BLaER1 treated with 17β-estradiol and CSF1 and Interleukin-3, amounts not matched to agents 10 nM and 100 nM (cell line): ENCODE measurements around the gene PRTN3.

Source experiments
- H3K27ac ChIP-seq, 11 experiments: shearing (Covaris generic); formaldehyde crosslinking; 2 replicates each; pipeline ENCODE4 v1.8.1; 2022
- H3K27me3 ChIP-seq, 11 experiments: shearing (Covaris generic); formaldehyde crosslinking; 2 replicates each; pipeline ENCODE4 v1.8.1; 2022
- H3K36me3 ChIP-seq, 11 experiments: shearing (Covaris generic); formaldehyde crosslinking; 2 replicates each; pipeline ENCODE4 v1.8.1; 2022
- H3K4me1 ChIP-seq, 10 experiments: shearing (Covaris generic); formaldehyde crosslinking; 2 replicates each; pipeline ENCODE4 v1.8.1; 2022
- H3K4me2 ChIP-seq, 11 experiments: shearing (Covaris generic); formaldehyde crosslinking; 2 replicates each; pipeline ENCODE4 v1.8.1; 2022
- H3K4me3 ChIP-seq, 10 experiments: shearing (Covaris generic); formaldehyde crosslinking; 2 replicates each; pipeline ENCODE4 v1.8.1; 2022
- H3K9ac ChIP-seq, 11 experiments: shearing (Covaris generic); formaldehyde crosslinking; 2 replicates each; pipeline ENCODE4 v1.8.1; 2022
- H3K9me3 ChIP-seq, 11 experiments: shearing (Covaris generic); formaldehyde crosslinking; replicated peaks in 1 of 11; 2 replicates each; pipeline ENCODE4 v1.8.1; 2022
- H4K20me1 ChIP-seq, 11 experiments: shearing (Covaris generic); formaldehyde crosslinking; 2 replicates each; pipeline ENCODE4 v1.8.1; 2022
- Cebpa-rat ChIP-seq, 11 experiments: shearing (Covaris generic); IDR thresholded peaks; 2 replicates each; pipeline ENCODE4 v1.8.1; 2022

PRTN3 gene

DNA sequence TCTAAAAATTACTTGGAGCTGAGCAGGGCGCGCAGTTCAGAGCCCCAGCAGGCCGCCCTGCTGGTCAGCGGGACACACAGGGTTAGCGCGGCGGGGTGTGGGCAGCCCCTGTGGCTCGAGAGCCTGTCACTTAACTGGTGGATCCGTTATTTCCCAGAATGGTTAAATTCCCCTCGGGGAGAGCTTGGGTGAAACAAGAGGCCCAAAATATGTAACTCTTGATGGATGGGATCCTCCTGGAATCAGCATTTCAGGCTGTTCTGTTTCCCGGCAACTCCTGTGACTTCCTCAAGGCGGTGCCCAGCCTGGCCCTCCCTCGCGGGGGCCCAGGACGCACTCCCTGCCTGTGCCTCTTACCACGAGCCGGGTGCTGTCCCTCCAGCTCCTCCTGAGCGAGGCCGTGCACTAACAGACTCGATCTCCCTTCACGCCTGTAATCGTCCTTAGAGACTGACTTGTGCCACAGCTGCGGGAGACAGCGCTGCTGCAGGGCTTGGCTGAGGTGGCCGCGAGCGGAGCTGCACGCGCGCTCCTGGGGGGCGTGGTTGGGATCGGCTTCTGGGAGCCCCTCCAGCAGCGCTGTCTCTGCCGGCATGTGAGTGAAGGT lies 33.9 kb upstream of the PRTN3 start:
- 0 out of 22 replicates have a peak, but pooled peaks cover 0 to 5% (median 0%) of the 10 kb centered on the region in 11 experiments for H3K9me3 ChIP-seq
- no peak for TF ChIP-seq Cebpa-rat (IDR thresholded peaks at IDR 0.05)
- H4K20me1 ChIP-seq: peaks cover 99 to 100% (median 100%) of the 10 kb centered on the region in 11 experiments
- no peak overlapping the region; a peak in 1 of 22 replicates for H3K9ac ChIP-seq
- H3K4me3 ChIP-seq: no peak overlapping the region
- H3K4me1 ChIP-seq: peaks cover 0 to 5% (median 2%) of the 10 kb centered on the region in 10 experiments; a peak in 6 of 20 replicates
- no peak overlapping the region for H3K27ac ChIP-seq
- no peak overlapping the region for H3K4me2 ChIP-seq
- peaks cover 99 to 100% (median 100%) of the 10 kb centered on the region in 11 experiments for H3K36me3 ChIP-seq
- no peaks in the 10 kb centered on the region for H3K27me3 ChIP-seq

- H3K4me3 ChIP-seq: no peak overlapping the region
- no peaks in the 10 kb centered on the region for H3K27me3 ChIP-seq
- no peak overlapping the region for H3K27ac ChIP-seq
- no peak for TF ChIP-seq Cebpa-rat (IDR thresholded peaks at IDR 0.05)
- no peak overlapping the region for H3K4me2 ChIP-seq
- no peak overlapping the region for H3K9ac ChIP-seq
- no peaks in the 10 kb centered on the region for H3K4me1 ChIP-seq
- H4K20me1 ChIP-seq: peaks cover 96 to 100% (median 99%) of the 10 kb centered on the region in 11 experiments
- H3K36me3 ChIP-seq: peaks cover 96 to 99% (median 98%) of the 10 kb centered on the region in 11 experiments
- H3K9me3 ChIP-seq: peaks cover 0 to 8% (median 0%) of the 10 kb centered on the region in 11 experiments; a peak in 2 of 22 replicates
These were observed 33.0 kb upstream of the PRTN3 start for GRCh38 chr19:807627-808422.

GRCh38 chr19:808423-808775 lies 32.4 kb upstream of the PRTN3 start:
- H3K4me3 ChIP-seq: no peak overlapping the region
- peaks cover 0 to 11% (median 0%) of the 10 kb centered on the region in 11 experiments; a peak in 2 of 22 replicates for H3K9me3 ChIP-seq
- peaks cover 96 to 100% (median 99%) of the 10 kb centered on the region in 11 experiments for H4K20me1 ChIP-seq
- peaks cover 96 to 99% (median 98%) of the 10 kb centered on the region in 11 experiments for H3K36me3 ChIP-seq
- no peak overlapping the region for H3K27ac ChIP-seq
- H3K4me2 ChIP-seq: no peak overlapping the region
- H3K9ac ChIP-seq: no peak overlapping the region
- H3K4me1 ChIP-seq: no peaks in the 10 kb centered on the region
- no peak for TF ChIP-seq Cebpa-rat (IDR thresholded peaks at IDR 0.05)
- no peaks in the 10 kb centered on the region for H3K27me3 ChIP-seq

- no peak overlapping the region for H3K4me2 ChIP-seq
- H4K20me1 ChIP-seq: peaks cover 83 to 100% (median 99%) of the 10 kb centered on the region in 11 experiments
- no peaks in the 10 kb centered on the region for H3K27me3 ChIP-seq
- no peak overlapping the region for H3K4me3 ChIP-seq
- peaks cover 0 to 11% (median 0%) of the 10 kb centered on the region in 11 experiments; a peak in 2 of 22 replicates for H3K9me3 ChIP-seq
- peaks cover 82 to 99% (median 97%) of the 10 kb centered on the region in 11 experiments for H3K36me3 ChIP-seq
- no peak overlapping the region for H3K27ac ChIP-seq
- no peaks in the 10 kb centered on the region for H3K4me1 ChIP-seq
- no peak for TF ChIP-seq Cebpa-rat (IDR thresholded peaks at IDR 0.05)
- no peak overlapping the region for H3K9ac ChIP-seq
These were observed 30.5 kb upstream of the PRTN3 start for GRCh38 chr19:810077-810855.

DNA sequence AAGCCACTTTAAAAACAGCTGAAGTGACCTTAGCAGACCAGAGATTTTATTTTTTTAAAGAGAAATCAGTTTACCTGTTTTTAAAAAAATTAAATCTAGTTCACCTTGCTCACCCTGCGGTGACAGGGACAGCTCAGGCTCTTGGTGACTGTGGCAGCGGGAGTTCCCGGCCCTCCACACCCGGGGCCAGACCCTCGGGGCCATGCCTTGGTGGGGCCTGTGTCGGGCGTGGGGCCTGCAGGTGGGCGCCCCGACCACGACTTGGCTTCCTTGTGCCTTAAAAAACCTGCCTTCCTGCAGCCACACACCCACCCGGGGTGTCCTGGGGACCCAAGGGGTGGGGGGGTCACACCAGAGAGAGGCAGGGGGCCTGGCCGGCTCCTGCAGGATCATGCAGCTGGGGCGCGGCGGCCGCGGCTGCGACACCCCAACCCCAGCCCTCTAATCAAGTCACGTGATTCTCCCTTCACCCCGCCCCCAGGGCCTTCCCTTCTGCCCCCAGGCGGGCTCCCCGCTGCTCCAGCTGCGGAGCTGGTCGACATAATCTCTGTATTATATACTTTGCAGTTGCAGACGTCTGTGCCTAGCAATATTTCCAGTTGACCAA lies 29.8 kb upstream of the PRTN3 start:
- Histone ChIP-seq H3K4me2 (no peak overlapping the region), H3K36me3 (peaks cover 75 to 99% (median 93%) of the 10 kb centered on the region in 11 experiments), H3K27ac (no peak overlapping the region), H4K20me1 (peaks cover 75 to 100% (median 97%) of the 10 kb centered on the region in 11 experiments), H3K27me3 (no peaks in the 10 kb centered on the region), H3K4me1 (no peaks in the 10 kb centered on the region), H3K9me3 (peaks cover 0 to 11% (median 0%) of the 10 kb centered on the region in 11 experiments; a peak in 2 of 22 replicates), H3K9ac (no peak overlapping the region), H3K4me3 (no peak overlapping the region)
- TF ChIP-seq Cebpa-rat (IDR thresholded peaks at IDR 0.05): no peak

- H3K4me1 ChIP-seq: no peaks in the 10 kb centered on the region
- H3K27me3 ChIP-seq: no peaks in the 10 kb centered on the region
- TF ChIP-seq Cebpa-rat (IDR thresholded peaks at IDR 0.05): no peak
- H3K4me3 ChIP-seq: no peak overlapping the region
- peaks cover 69 to 94% (median 88%) of the 10 kb centered on the region in 11 experiments for H3K36me3 ChIP-seq
- peaks cover 69 to 95% (median 91%) of the 10 kb centered on the region in 11 experiments for H4K20me1 ChIP-seq
- no peak overlapping the region for H3K27ac ChIP-seq
- H3K4me2 ChIP-seq: no peak overlapping the region
- no peak overlapping the region for H3K9ac ChIP-seq
- H3K9me3 ChIP-seq: peaks cover 0 to 11% (median 0%) of the 10 kb centered on the region in 11 experiments; a peak in 2 of 22 replicates
These were observed 29.2 kb upstream of the PRTN3 start for GRCh38 chr19:811506-812048.

- H3K27ac ChIP-seq: no peak overlapping the region
- H3K4me2 ChIP-seq: no peak overlapping the region
- H3K27me3 ChIP-seq: no peaks in the 10 kb centered on the region
- H3K4me3 ChIP-seq: no peak overlapping the region
- peaks cover 62 to 88% (median 82%) of the 10 kb centered on the region in 11 experiments for H3K36me3 ChIP-seq
- H3K9me3 ChIP-seq: peaks cover 0 to 11% (median 0%) of the 10 kb centered on the region in 11 experiments; a peak in 2 of 22 replicates
- TF ChIP-seq Cebpa-rat (IDR thresholded peaks at IDR 0.05): no peak
- H3K9ac ChIP-seq: no peak overlapping the region
- no peaks in the 10 kb centered on the region for H3K4me1 ChIP-seq
- H4K20me1 ChIP-seq: peaks cover 63 to 89% (median 85%) of the 10 kb centered on the region in 11 experiments
These were observed 28.6 kb upstream of the PRTN3 start for GRCh38 chr19:812049-812746.

DNA sequence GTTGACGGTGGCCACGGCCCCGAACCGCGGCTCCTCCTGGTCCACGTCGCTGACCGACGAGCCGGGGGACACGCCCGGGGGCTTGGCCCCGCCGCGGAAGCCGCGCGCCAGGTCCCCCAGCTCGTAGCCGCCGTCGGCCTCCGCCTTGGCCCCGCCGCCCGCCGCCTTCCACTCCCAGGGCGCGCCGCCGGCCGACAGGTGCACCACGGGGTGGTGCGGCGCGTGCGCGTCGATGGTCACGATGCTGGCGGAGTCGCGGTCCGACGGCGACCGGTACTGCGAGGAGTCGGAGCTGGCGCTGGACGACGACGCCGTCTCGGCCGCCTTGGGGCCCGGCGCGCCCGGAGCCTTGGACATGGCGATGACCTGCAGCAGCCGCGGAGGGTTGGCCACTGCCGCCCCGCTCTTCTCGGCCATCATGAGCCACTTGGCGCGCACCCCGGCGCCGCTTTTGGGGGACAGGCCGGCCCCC lies 28.0 kb upstream of the PRTN3 start:
- Histone ChIP-seq H3K4me2 (no peak overlapping the region), H3K27me3 (0 out of 22 replicates have a peak, but pooled peaks cover 0 to 4% (median 0%) of the 10 kb centered on the region in 11 experiments), H4K20me1 (peaks cover 57 to 83% (median 79%) of the 10 kb centered on the region in 11 experiments), H3K4me1 (no peaks in the 10 kb centered on the region), H3K9ac (no peak overlapping the region), H3K4me3 (no peak overlapping the region), H3K27ac (no peak overlapping the region), H3K9me3 (peaks cover 0 to 11% (median 0%) of the 10 kb centered on the region in 11 experiments; a peak in 2 of 22 replicates), H3K36me3 (peaks cover 57 to 82% (median 76%) of the 10 kb centered on the region in 11 experiments)
- no peak for TF ChIP-seq Cebpa-rat (IDR thresholded peaks at IDR 0.05)
